H1 (cell line): ENCODE measurements around the gene KCNA2. TPM values are rescaled to one million over a fixed set of nuclear protein-coding genes. Genes with fewer than 3 reads are reported as not detected.

ENCODE experiments used
- CTBP2 ChIP-seq: IDR thresholded peaks from 2 replicates; pipeline ENCODE4 v1.7.0; 2011; ENCODE audit warnings: borderline replicate concordance, mild to moderate bottlenecking, moderate library complexity, mixed read lengths, low read length; ENCODE audit not compliant: insufficient read depth, insufficient read length
- RBBP5 ChIP-seq: IDR thresholded peaks from 2 replicates; pipeline ENCODE4 v1.7.1; 2012; ENCODE audit warnings: low read depth, mild to moderate bottlenecking, inconsistent platforms, low read length, moderate library complexity, borderline replicate concordance
- polyA plus RNA-seq, 7 experiments: library from polyadenylated mRNA; depleted of rRNA in 3 of 7; stranded (reverse) in 5 of 7; unstranded in 2 of 7; fragments of >200 nt in 5 of 7; fragments of 200-250 nt in 2 of 7; gene quantifications; 1 replicate in 5 of 7; 2 replicates in 1 of 7; 4 replicates in 1 of 7; pipeline versions ENCODE4 v1.2.1 to v1.2.3, GENCODE V29; 2011 to 2013; ENCODE audit warnings: missing spikeins in 2 of 7, mixed read lengths in 2 of 7
- total RNA-seq: library from RNA; stranded (reverse); fragmentation: NEBNext Ultra II Directional; extraction: Animal tissue kit (Norgen Biotek cat#: 25700); gene quantifications from 2 replicates; pipeline ENCODE4 v1.2.1, GENCODE V29; 2021
- TF ChIP-seq, protein P1 (sequence below): fragments of 300-600 bp; sonication (generic); IDR thresholded peaks from 2 replicates; pipeline ENCODE4 v1.7.1; 2012; ENCODE audit warnings: low read length, moderate library complexity, mild to moderate bottlenecking, inconsistent platforms; ENCODE audit not compliant: insufficient replicate concordance

Gene KCNA2
- total and polyA plus RNA-seq, 2 of the 8 experiments (the other 6 are each of a cell fraction or from before 2014, with no cell fraction given): 0.26 to 0.78 TPM

DNA sequence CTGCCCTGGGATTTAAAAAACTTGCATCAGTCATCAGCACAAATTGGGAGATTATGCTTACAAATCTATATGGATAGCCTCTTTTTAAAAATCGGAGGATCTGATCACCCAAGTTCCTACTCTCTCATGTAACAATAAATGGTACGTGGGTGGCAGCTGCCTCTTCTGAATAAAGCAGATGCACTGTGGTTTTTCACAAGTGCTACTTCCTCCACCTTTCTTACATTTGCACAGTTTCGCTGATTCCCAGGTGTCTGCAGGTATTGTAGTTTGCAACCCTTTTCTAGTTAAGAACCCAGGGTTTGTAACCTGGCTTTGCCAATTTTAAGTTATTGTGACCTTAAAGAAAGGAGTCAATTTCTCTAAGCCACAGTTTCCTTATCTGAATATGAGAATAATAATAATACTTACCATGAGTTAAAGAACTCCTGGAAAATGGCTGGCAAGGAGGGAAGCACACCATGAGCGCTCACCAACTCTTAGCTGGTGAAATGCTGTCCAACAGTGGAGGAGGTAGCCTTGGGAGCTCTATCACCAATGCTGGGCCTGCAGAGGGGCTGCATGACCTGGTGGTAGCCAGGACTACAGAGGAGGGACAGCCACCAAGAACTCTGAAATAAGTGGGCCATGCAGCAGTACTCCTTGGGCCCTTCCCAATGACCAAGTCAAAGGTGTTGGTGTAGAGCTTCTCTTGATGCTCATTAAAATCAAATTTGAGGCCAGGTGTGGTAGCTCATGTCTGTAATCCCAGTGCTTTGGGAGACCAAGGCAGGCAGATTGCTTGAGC lies 30.2 kb upstream of the KCNA2 start (continued):
- TF ChIP-seq, protein P1, sequence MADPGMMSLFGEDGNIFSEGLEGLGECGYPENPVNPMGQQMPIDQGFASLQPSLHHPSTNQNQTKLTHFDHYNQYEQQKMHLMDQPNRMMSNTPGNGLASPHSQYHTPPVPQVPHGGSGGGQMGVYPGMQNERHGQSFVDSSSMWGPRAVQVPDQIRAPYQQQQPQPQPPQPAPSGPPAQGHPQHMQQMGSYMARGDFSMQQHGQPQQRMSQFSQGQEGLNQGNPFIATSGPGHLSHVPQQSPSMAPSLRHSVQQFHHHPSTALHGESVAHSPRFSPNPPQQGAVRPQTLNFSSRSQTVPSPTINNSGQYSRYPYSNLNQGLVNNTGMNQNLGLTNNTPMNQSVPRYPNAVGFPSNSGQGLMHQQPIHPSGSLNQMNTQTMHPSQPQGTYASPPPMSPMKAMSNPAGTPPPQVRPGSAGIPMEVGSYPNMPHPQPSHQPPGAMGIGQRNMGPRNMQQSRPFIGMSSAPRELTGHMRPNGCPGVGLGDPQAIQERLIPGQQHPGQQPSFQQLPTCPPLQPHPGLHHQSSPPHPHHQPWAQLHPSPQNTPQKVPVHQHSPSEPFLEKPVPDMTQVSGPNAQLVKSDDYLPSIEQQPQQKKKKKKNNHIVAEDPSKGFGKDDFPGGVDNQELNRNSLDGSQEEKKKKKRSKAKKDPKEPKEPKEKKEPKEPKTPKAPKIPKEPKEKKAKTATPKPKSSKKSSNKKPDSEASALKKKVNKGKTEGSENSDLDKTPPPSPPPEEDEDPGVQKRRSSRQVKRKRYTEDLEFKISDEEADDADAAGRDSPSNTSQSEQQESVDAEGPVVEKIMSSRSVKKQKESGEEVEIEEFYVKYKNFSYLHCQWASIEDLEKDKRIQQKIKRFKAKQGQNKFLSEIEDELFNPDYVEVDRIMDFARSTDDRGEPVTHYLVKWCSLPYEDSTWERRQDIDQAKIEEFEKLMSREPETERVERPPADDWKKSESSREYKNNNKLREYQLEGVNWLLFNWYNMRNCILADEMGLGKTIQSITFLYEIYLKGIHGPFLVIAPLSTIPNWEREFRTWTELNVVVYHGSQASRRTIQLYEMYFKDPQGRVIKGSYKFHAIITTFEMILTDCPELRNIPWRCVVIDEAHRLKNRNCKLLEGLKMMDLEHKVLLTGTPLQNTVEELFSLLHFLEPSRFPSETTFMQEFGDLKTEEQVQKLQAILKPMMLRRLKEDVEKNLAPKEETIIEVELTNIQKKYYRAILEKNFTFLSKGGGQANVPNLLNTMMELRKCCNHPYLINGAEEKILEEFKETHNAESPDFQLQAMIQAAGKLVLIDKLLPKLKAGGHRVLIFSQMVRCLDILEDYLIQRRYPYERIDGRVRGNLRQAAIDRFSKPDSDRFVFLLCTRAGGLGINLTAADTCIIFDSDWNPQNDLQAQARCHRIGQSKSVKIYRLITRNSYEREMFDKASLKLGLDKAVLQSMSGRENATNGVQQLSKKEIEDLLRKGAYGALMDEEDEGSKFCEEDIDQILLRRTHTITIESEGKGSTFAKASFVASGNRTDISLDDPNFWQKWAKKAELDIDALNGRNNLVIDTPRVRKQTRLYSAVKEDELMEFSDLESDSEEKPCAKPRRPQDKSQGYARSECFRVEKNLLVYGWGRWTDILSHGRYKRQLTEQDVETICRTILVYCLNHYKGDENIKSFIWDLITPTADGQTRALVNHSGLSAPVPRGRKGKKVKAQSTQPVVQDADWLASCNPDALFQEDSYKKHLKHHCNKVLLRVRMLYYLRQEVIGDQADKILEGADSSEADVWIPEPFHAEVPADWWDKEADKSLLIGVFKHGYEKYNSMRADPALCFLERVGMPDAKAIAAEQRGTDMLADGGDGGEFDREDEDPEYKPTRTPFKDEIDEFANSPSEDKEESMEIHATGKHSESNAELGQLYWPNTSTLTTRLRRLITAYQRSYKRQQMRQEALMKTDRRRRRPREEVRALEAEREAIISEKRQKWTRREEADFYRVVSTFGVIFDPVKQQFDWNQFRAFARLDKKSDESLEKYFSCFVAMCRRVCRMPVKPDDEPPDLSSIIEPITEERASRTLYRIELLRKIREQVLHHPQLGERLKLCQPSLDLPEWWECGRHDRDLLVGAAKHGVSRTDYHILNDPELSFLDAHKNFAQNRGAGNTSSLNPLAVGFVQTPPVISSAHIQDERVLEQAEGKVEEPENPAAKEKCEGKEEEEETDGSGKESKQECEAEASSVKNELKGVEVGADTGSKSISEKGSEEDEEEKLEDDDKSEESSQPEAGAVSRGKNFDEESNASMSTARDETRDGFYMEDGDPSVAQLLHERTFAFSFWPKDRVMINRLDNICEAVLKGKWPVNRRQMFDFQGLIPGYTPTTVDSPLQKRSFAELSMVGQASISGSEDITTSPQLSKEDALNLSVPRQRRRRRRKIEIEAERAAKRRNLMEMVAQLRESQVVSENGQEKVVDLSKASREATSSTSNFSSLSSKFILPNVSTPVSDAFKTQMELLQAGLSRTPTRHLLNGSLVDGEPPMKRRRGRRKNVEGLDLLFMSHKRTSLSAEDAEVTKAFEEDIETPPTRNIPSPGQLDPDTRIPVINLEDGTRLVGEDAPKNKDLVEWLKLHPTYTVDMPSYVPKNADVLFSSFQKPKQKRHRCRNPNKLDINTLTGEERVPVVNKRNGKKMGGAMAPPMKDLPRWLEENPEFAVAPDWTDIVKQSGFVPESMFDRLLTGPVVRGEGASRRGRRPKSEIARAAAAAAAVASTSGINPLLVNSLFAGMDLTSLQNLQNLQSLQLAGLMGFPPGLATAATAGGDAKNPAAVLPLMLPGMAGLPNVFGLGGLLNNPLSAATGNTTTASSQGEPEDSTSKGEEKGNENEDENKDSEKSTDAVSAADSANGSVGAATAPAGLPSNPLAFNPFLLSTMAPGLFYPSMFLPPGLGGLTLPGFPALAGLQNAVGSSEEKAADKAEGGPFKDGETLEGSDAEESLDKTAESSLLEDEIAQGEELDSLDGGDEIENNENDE: no peak
- no peak for TF ChIP-seq CTBP2
- no peak for TF ChIP-seq RBBP5
